CD14-positive monocyte (primary cell): ENCODE data around the gene COA3. TPM values are rescaled to one million over a fixed set of nuclear protein-coding genes. Genes with fewer than 3 reads are reported as not detected.

Experiments used
- DNase-seq, 3 donors: peaks; one replicate each; pipeline ENCODE4 v3.0.0-alpha.2; 2011 to 2022
- H2AFZ ChIP-seq: 2 replicates; pipeline ENCODE4 v1.6.0; 2012; ENCODE audit warnings: mild to moderate bottlenecking, low read depth, low read length, inconsistent platforms; ENCODE audit not compliant: insufficient read depth, poor library complexity, severe bottlenecking
- H3K27ac ChIP-seq, 2 donors: 1 replicate in 1 of 2; 2 replicates in 1 of 2; pipeline ENCODE4 v1.5.1; 2012 to 2013; ENCODE audit warnings: low read length in 2 of 2, control low read depth in 1 of 2, inconsistent platforms in 1 of 2, low read depth in 1 of 2, mild to moderate bottlenecking in 1 of 2
- H3K27me3 ChIP-seq, 2 donors: one replicate each; pipeline versions ENCODE4 v1.6.0 to v1.6.1; 2011 to 2013; ENCODE audit warnings: low read length in 2 of 2; ENCODE audit not compliant: control insufficient read depth in 2 of 2, insufficient read depth in 2 of 2
- H3K36me3 ChIP-seq, 2 donors: replicated peaks in 1 of 2; 1 replicate in 1 of 2; 2 replicates in 1 of 2; pipeline versions ENCODE4 v1.5.1 to v1.6.1; 2012 to 2013; ENCODE audit warnings: low read length in 2 of 2, control low read depth in 1 of 2, inconsistent platforms in 1 of 2, mild to moderate bottlenecking in 1 of 2; ENCODE audit not compliant: insufficient read depth in 2 of 2, control insufficient read depth in 1 of 2
- H3K4me1 ChIP-seq, 2 donors: 1 replicate in 1 of 2; 2 replicates in 1 of 2; pipeline versions ENCODE4 v1.5.1 to v1.6.1; 2012 to 2013; ENCODE audit warnings: low read length in 2 of 2, control low read depth in 1 of 2, inconsistent platforms in 1 of 2, mild to moderate bottlenecking in 1 of 2, moderate library complexity in 1 of 2; ENCODE audit not compliant: insufficient read depth in 2 of 2, control insufficient read depth in 1 of 2
- H3K4me2 ChIP-seq: replicated peaks from 2 replicates; pipeline ENCODE3; 2012; ENCODE audit warnings: low read length, moderate library complexity, mild to moderate bottlenecking; ENCODE audit not compliant: poor library complexity, severe bottlenecking; ENCODE audit errors: extremely low read depth
- H3K4me3 ChIP-seq, 3 experiments: fragments of 200-600 bp in 1 of 3; sonication (generic) in 1 of 3; replicated peaks in 1 of 3; 1 replicate in 2 of 3; 2 replicates in 1 of 3; pipeline ENCODE4 v1.5.1; 2011 to 2013; ENCODE audit warnings: low read length in 3 of 3, mild to moderate bottlenecking in 3 of 3, control low read depth in 2 of 3, low read depth in 2 of 3, inconsistent platforms in 1 of 3, moderate library complexity in 1 of 3
- H3K79me2 ChIP-seq: 2 replicates; pipeline ENCODE4 v1.6.0; 2012; ENCODE audit warnings: mild to moderate bottlenecking, control low read depth, inconsistent platforms, low read length, moderate library complexity; ENCODE audit not compliant: insufficient read depth
- H3K9ac ChIP-seq: 2 replicates; pipeline ENCODE4 v1.6.0; 2017; ENCODE audit warnings: low read length, mild to moderate bottlenecking; ENCODE audit not compliant: insufficient read depth, poor library complexity, severe bottlenecking
- H3K9me3 ChIP-seq, 2 donors: replicated peaks in 1 of 2; 1 replicate in 1 of 2; 2 replicates in 1 of 2; pipeline versions ENCODE4 v1.5.1 to v1.6.1; 2012 to 2013; ENCODE audit warnings: low read length in 2 of 2, control low read depth in 1 of 2; ENCODE audit not compliant: control insufficient read depth in 1 of 2, insufficient read depth in 1 of 2
- H4K20me1 ChIP-seq: 2 replicates; pipeline ENCODE4 v1.6.0; 2012; ENCODE audit warnings: mild to moderate bottlenecking, low read length, control low read depth, moderate library complexity; ENCODE audit not compliant: insufficient read depth
- H3K27ac Mint-ChIP-seq, 7 donors: one replicate each; pipeline ENCODE4 v1.8.0; 2020; ENCODE audit warnings: mild to moderate bottlenecking in 7 of 7, mixed read lengths in 7 of 7, moderate library complexity in 6 of 7, inconsistent platforms in 2 of 7
- H3K27me3 Mint-ChIP-seq, 3 donors: one replicate each; pipeline ENCODE4 v1.8.0; 2021 to 2022; ENCODE audit warnings: low read depth in 3 of 3, mild to moderate bottlenecking in 3 of 3, mixed read lengths in 3 of 3, moderate library complexity in 3 of 3, inconsistent platforms in 1 of 3
- H3K36me3 Mint-ChIP-seq, 2 donors: one replicate each; pipeline ENCODE4 v1.8.0; 2020; ENCODE audit warnings: mixed read lengths in 2 of 2, inconsistent platforms in 1 of 2, mild to moderate bottlenecking in 1 of 2
- H3K4me1 Mint-ChIP-seq: one replicate; pipeline ENCODE4 v1.8.0; 2020; ENCODE audit warnings: mild to moderate bottlenecking, mixed read lengths
- H3K4me3 Mint-ChIP-seq, 2 donors: one replicate each; pipeline ENCODE4 v1.8.0; 2020; ENCODE audit warnings: mild to moderate bottlenecking in 2 of 2, mixed read lengths in 2 of 2, moderate library complexity in 1 of 2
- H3K9me3 Mint-ChIP-seq, 7 donors: one replicate each; pipeline ENCODE4 v1.8.0; 2020 to 2022; ENCODE audit warnings: mixed read lengths in 7 of 7, mild to moderate bottlenecking in 6 of 7, moderate library complexity in 6 of 7, inconsistent platforms in 2 of 7
- CTCF ChIP-seq: fragments of 200-600 bp; IDR thresholded peaks from one replicate; pipeline ENCODE4 v1.8.0; 2022; ENCODE audit warnings: antibody characterized with exemption, mild to moderate bottlenecking
- WGBS: methylation state at CpG from one replicate; pipeline ENCODE4 v1.1.5; 2013; ENCODE audit warnings: missing lambda C conversion rate; ENCODE audit not compliant: insufficient coverage; 5-methylcytosine and 5-hydroxymethylcytosine counted together
- intact Hi-C, 2 donors: fragments of 100-400 bp; cut with micrococcal nuclease; formaldehyde crosslinking; loops; one replicate each; pipeline versions ENCODE4 v1.15.0 to v1.15.1; 2023
- polyA plus RNA-seq, 3 donors: library from polyadenylated mRNA; depleted of rRNA in 1 of 3; unstranded in 2 of 3; stranded (reverse) in 1 of 3; fragments of 300-500 nt in 2 of 3; fragments of >200 nt in 1 of 3; fragmentation: Illumina TruSeq in 2 of 3; gene quantifications; 1 replicate in 2 of 3; 2 replicates in 1 of 3; pipeline ENCODE4 v1.2.3, GENCODE V29; 2012 to 2021

COA3 gene
- polyA plus RNA-seq, 3 donors, result 21.5 to 171 (median 156) TPM

- H3K36me3 ChIP-seq, result peaks cover 41 to 42% of the 10 kb centered on the region in 2 donors
- no peak overlapping the region for H2AFZ ChIP-seq
- Mint-ChIP-seq H3K27me3 (peaks cover 0 to 5% (median 3%) of the 10 kb centered on the region in 3 donors), H3K4me1 (peaks cover 28% of the 10 kb centered on the region), H3K27ac (peak overlapping the region; percentile 45 to 88 (median 81)), H3K9me3 (no peaks in the 10 kb centered on the region), H3K36me3 (peaks cover 39 to 40% of the 10 kb centered on the region in 2 donors), H3K4me3 (peak overlapping the region in 1 of 2 donors; percentile 10)
- peaks cover 19 to 23% of the 10 kb centered on the region in 2 donors for H3K4me1 ChIP-seq
- peak overlapping the region; percentile 44 for H3K4me2 ChIP-seq
- no peaks in the 10 kb centered on the region for H3K9me3 ChIP-seq
- no peak overlapping the region for H3K9ac ChIP-seq
- intact Hi-C loops, result loop anchor here in 1 of 2 donors (10.0 kb wide), 1 partner anchor 148 kb away; the partner anchor contains the start of gene RPL27
- DNase-seq, result peak; percentile 42 to 62 (median 51)
- no peaks in the 10 kb centered on the region for H3K79me2 ChIP-seq
- WGBS, result 40% methylated on average over 1 of the region's 9 CpGs
- peaks cover 35% of the 10 kb centered on the region for H4K20me1 ChIP-seq
- H3K27ac ChIP-seq, result peak overlapping the region; percentile 28 to 64
- H3K27me3 ChIP-seq, result no peaks in the 10 kb centered on the region
- H3K4me3 ChIP-seq, result no peak overlapping the region
- TF ChIP-seq CTCF, result no peak
Measured at GRCh38 chr17:42846594-42847280, 48.2 kb upstream of the COA3 start.

- intact Hi-C loops, result loop anchor here in 1 of 2 donors (10.0 kb wide), 1 partner anchor 149 kb away; the partner anchor contains the start of gene RPL27
- H3K4me3 Mint-ChIP-seq, result no peak overlapping the region
- H3K36me3 ChIP-seq, result peaks cover 48% of the 10 kb centered on the region in 2 donors
Measured at GRCh38 chr17:42845918-42846593, 47.6 kb upstream of the COA3 start.

More at GRCh38 chr17:42845918-42846593, 47.6 kb upstream of the COA3 start:
- Histone ChIP-seq H3K9me3 (no peaks in the 10 kb centered on the region), H3K9ac (no peak overlapping the region), H3K79me2 (no peaks in the 10 kb centered on the region), H3K4me1 (peaks cover 19 to 23% of the 10 kb centered on the region in 2 donors), H3K4me3 (no peak overlapping the region), H4K20me1 (peaks cover 42% of the 10 kb centered on the region), H2AFZ (no peak overlapping the region), H3K27ac (peak overlapping the region; percentile 28 to 64), H3K4me2 (no peak overlapping the region), H3K27me3 (no peaks in the 10 kb centered on the region)
- 63% methylated on average over 6 of the region's 7 CpGs for WGBS
- H3K27ac Mint-ChIP-seq, result peak overlapping the region; percentile 25 to 88 (median 81)
- no peaks in the 10 kb centered on the region for H3K9me3 Mint-ChIP-seq
- H3K27me3 Mint-ChIP-seq, result peaks cover 0 to 5% (median 3%) of the 10 kb centered on the region in 3 donors
- peaks cover 45 to 47% of the 10 kb centered on the region in 2 donors for H3K36me3 Mint-ChIP-seq
- no peak for TF ChIP-seq CTCF
- peaks cover 28% of the 10 kb centered on the region for H3K4me1 Mint-ChIP-seq
- DNase-seq, result peak in 2 of 3 donors; percentile 19 to 60
